T-helper 2 cell treated with Interferon-gamma antibody and Interleukin-4, amounts not matched to agents 100 ng/mL and 5 ng/mL, for 36 hours (primary cell): ENCODE results near the gene TUNAR. TPM values are rescaled to one million over a fixed set of nuclear protein-coding genes. Genes with fewer than 3 reads are reported as not detected.
"Not testable (repeated sequence)": the region's sequence is repeated elsewhere in the genome, so short reads cannot be mapped to it uniquely, and the experiment has no call there.

Source experiments
- intact Hi-C: fragments of 100-400 bp; cut with micrococcal nuclease; formaldehyde crosslinking; loops from one replicate; pipeline ENCODE4 v1.15.1; 2023
- total RNA-seq: library from RNA; stranded (reverse); gene quantifications from 2 replicates; pipeline ENCODE4 v1.2.3, GENCODE V29; 2022

Gene TUNAR
- total RNA-seq, 1 donor from 2014 or later = not detected

DNA sequence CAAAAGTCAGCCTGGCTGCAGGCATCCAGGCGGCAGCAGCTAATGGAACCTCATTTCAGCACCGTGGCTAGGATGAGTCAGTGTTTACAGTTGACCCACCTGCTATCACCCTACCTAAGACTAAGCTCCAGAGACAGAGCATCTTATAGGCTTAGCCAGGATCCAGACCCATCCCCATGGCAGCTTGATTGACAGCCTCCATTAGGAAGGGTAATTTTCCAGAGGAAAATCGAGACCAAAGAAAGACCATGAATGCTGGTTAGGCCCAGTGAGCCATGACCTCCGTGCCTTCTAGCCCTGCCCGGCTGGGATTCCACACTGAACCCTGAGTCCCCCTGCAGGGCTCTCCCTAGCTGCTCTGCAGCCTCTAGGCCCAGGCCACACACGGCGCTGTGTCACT, 38.7 kb downstream of the TUNAR start:
- intact Hi-C loops = no loop called here

DNA sequence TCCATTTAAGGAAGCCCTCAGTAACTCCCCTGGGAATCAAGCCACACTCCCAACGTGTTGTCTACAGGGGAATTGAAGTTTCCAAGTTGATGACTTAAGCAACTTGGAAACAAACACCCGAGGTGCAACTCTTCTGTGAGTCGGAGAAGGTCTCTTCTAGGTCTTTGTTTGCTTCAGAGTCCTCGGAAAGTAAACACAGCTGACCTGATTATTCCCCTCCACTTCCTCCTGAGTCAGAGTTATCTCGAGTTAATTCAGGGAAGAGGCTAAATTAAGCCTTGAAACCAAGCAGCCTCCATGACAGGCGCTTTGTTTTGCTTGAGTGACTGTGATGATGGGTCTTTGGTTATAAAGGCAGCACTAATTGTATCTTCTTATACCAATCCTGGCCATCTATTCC, 41.8 kb downstream of the TUNAR start:
- intact Hi-C loops = no loop called here

DNA sequence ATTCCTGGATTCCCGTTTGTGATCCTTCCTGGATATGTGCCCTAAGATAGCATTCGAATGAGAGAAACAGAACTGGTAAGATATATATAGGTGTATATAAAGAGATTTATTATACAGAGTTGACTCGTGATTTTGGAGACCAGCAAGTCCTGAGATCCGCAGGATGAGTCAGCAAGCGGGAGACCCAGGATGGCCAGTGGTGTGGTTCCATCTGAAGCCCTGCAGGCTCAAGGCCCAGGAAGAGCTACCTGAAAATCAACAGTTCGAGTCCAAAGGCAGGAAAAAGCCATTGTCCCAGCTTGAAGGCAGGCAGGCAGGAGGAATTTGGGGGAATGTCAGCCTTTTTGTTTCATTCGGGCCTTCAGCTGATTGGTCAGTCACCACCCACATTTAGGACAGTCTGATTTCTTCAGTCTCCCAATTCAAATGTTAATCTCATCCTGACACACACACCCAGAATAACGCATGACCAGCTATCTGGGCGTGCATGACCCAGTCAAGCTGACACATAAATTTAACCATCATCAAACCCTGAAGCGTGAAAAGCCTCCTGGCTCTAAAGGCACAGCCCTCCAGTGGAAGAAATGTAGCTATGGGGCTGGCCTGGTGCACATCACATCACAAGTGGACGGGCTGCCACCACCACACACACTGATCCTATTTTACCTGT, 44.3 kb downstream of the TUNAR start:
- intact Hi-C loops = no loop called here

GRCh38 chr14:95922080-95922479, 45.4 kb downstream of the TUNAR start:
- intact Hi-C loops = no loop called here

GRCh38 chr14:95928751-95929150, 52.1 kb downstream of the TUNAR start:
- intact Hi-C loops = no loop called here

- intact Hi-C loops = no loop called here
Measured at GRCh38 chr14:95931384-95931783, 54.8 kb downstream of the TUNAR start.

DNA sequence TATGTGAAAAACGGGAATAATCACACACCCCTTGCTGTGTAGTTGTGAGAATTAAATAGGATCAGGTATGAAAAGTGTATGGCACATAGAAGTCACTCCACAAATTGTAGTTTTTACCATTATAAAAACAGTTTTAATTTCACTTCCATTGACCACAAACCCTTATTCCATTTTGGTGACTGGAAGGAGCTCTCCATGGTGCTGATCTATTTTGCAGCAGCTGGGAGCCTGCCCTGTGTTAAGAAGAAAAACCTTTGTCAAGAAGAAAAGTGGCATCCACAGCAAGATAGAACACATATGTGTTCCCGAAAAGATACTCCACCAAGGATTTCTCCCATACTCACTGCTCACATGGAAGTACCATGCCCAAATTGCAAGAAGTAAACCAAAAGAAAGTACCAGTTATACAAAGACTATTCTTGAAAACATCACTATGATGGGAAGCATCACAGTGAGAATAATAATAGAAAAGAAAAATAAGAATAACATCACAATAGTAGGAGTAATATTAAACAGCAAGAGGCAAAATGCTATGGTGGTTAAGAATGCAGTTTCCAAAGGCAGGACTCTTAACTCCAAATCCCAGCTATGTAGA, 58.7 kb downstream of the TUNAR start:
- intact Hi-C loops = no loop called here

GRCh38 chr14:95936041-95936440, 59.4 kb downstream of the TUNAR start:
- intact Hi-C loops = no loop called here

GRCh38 chr14:95939335-95939734, 62.7 kb downstream of the TUNAR start:
- intact Hi-C loops = no loop called here

DNA sequence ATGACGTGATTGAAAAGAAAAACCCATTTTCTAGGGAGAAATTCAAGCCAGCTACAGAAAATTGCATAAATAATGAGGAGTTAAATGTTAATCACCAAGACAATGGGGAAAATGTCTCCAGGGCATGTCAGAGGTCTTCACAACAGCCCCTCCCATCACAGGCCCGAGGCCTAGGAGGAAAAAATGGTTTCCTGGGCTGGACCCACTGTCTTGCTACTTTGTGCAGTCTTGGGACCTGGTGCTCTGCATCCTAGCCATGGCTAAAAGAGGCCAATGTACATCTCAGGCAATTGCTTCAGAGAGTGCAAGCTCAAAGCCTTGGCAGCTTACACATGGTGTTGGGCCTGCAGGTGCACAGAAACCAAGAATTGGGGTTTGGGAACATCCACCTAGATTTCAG, 65.3 kb downstream of the TUNAR start:
- intact Hi-C loops = no loop called here

GRCh38 chr14:95943699-95944098, 67.1 kb downstream of the TUNAR start:
- intact Hi-C loops = no loop called here

DNA sequence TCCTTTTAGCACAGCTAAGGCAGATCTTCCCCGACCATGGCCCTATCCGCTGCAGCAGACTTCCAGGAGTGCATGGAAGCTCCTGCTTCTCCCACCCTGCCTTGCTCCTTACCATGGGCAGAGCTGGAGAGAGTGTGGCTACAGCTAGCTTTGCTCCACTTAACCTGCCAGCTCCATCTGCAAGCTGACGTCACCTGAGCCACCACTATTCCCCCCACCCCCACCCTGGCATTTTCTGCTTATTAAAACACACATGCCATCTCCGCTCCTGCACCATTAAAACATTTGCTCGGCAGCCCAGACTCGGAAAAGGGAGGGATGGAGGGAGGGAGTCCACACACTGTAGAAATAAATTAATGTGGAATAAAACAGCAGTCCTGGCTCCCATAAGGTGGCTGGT, 67.8 kb downstream of the TUNAR start:
- intact Hi-C loops = no loop called here

- intact Hi-C loops = no loop called here
Measured at GRCh38 chr14:95946867-95947266, 70.2 kb downstream of the TUNAR start.

GRCh38 chr14:95948558-95948981, 71.9 kb downstream of the TUNAR start:
- intact Hi-C loops = no loop called here

- intact Hi-C loops = no loop called here
Measured at GRCh38 chr14:95951359-95951758, 74.7 kb downstream of the TUNAR start.

DNA sequence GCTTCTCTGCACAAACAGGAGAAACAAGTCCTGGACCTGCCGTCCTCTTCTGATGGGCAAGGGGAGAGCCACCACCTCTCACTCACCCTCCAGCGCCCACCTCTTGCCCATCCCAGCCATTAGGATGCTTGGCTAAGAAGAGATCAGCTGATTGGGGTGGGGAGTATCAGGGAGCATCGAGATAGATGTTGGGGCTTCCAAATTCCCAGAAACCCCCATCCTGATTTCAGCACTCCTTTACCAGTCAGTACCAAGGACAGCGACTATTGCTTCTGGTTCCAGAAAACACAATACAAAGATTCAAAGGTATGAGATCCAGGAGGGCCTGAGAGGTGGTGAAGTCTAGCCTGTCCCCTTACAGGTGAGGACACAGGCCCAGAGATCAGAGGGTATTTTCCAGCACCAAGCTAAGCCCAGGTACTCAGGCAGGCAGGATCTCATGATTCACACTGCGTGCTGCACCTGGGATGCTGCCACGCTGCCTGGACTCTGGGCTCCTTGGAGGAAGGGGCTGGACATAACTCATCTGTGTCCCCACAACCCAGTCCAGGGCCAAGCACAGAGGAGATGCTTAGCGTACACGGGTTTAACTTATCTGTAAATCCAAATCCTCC, 76.6 kb downstream of the TUNAR start:
- intact Hi-C loops = no loop called here

GRCh38 chr14:95956601-95957460, 80.2 kb downstream of the TUNAR start:
- intact Hi-C loops = no loop called here

- intact Hi-C loops = no loop called here
Measured at GRCh38 chr14:95958105-95958504, 81.5 kb downstream of the TUNAR start.

- intact Hi-C loops = no loop called here
Measured at GRCh38 chr14:95959317-95959716, 82.7 kb downstream of the TUNAR start.

- intact Hi-C loops = no loop called here
Measured at GRCh38 chr14:95961481-95961880, 84.8 kb downstream of the TUNAR start.

DNA sequence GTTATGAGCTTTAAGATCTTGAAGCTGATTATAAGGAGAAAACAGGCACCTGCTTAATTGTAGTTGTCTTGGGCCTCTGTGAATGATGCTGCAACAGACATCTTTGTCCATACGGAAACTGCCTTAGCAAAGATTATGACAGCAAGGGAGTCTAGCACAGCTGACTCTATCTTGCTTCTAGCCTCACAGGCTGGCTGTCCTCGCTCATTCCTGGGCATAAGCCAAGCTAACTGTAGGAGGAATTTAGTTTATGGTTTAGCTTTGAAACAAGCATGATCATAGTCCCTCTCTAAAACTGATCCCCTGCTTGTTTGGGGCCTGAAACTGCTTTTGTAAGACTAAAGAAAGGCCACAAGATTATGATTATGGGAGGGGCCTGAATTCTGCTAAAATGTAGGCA, 88.3 kb downstream of the TUNAR start:
- intact Hi-C loops = no loop called here

DNA sequence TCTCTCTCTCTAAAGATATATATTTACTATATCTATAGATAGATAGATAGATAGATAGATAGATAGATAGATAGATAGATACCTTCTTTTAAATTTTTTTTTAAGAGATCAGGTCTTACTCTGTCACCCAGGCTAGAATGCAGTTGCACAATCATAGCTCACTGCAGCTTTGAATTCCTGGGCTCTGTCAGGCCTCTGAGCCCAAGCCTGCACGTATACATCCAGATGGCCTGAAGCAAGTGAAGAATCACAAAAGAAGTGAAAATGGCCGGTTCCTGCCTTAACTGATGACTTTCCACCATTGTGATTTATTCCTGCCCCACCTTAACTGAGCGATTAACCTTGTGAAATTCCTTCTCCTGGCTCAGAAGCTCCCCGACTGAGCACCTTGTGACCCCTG, 91.4 kb downstream of the TUNAR start:
- intact Hi-C loops = not testable (repeated sequence)
